LNCAP (cell line): Measurements from ENCODE around the gene HCCS.

ENCODE experiments used
- TF ChIP-seq, protein P1 (sequence below): fragments of 450-650 bp; IDR thresholded peaks from 2 replicates; pipeline ENCODE4 v1.5.1; 2017; ENCODE audit warnings: mild to moderate bottlenecking

Gene HCCS

DNA sequence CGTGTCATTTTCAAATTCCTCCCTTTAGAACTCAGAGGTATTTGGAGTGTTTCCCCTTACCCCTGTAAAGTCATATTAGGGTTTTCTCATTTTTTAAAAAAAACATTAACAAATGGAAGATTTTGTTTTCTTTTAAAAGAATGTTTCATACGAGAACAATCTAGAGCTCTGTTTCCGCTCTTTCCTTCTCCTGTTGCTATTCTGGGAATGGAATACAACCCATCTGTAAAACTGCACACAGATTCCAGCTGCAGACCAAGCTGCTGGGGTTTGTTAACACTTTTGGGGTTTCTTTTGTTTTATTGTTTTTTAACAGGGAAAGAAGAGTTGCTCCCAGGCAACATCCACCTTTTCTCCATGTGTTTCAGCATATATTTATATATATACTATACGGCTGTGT is 61.3 kb downstream of the HCCS start:
- TF ChIP-seq, protein P1, sequence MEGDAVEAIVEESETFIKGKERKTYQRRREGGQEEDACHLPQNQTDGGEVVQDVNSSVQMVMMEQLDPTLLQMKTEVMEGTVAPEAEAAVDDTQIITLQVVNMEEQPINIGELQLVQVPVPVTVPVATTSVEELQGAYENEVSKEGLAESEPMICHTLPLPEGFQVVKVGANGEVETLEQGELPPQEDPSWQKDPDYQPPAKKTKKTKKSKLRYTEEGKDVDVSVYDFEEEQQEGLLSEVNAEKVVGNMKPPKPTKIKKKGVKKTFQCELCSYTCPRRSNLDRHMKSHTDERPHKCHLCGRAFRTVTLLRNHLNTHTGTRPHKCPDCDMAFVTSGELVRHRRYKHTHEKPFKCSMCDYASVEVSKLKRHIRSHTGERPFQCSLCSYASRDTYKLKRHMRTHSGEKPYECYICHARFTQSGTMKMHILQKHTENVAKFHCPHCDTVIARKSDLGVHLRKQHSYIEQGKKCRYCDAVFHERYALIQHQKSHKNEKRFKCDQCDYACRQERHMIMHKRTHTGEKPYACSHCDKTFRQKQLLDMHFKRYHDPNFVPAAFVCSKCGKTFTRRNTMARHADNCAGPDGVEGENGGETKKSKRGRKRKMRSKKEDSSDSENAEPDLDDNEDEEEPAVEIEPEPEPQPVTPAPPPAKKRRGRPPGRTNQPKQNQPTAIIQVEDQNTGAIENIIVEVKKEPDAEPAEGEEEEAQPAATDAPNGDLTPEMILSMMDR, result no peak
